BJ (cell line): ENCODE measurements around the gene B3GAT3. TPM values are rescaled to one million over a fixed set of nuclear protein-coding genes. Genes with fewer than 3 reads are reported as not detected.
"Not testable (repeated sequence)": the region's sequence is repeated elsewhere in the genome, so short reads cannot be mapped to it uniquely, and the experiment has no call there.

Source experiments
- CTCF ChIA-PET: fragments of 350-600 bp; formaldehyde crosslinking; extraction: SDS; loops from one replicate; lab custom pipeline; 2021; ENCODE audit warnings: antibody characterized with exemption, inconsistent platforms; lab: Yijun Ruan, JAX
- POLR2A ChIA-PET: fragments of 300-600 bp; sonication (Branson Sonifier 250); formaldehyde crosslinking; extraction: SDS; loops from one replicate; lab custom pipeline; 2021; ENCODE audit warnings: antibody characterized with exemption; lab: Charles Lee
- DNase-seq: peaks from one replicate; pipeline ENCODE4 v3.0.0-alpha.2; 2011; ENCODE audit warnings: low read depth
- H3K27me3 ChIP-seq: 2 replicates; pipeline ENCODE4 v1.6.0; 2011; ENCODE audit warnings: low read length; ENCODE audit not compliant: control insufficient read depth, insufficient read depth
- H3K36me3 ChIP-seq: 2 replicates; pipeline ENCODE4 v1.5.1; 2011; ENCODE audit warnings: low read length; ENCODE audit not compliant: control insufficient read depth, insufficient read depth
- H3K4me3 ChIP-seq: 2 replicates; pipeline ENCODE4 v1.5.1; 2011; ENCODE audit warnings: low read depth, mild to moderate bottlenecking, control low read depth, low read length
- polyA plus RNA-seq: library from polyadenylated mRNA; depleted of rRNA; stranded (reverse); fragments of >200 nt; gene quantifications from 2 replicates; pipeline ENCODE4 v1.2.3, GENCODE V29; 2011
- TF ChIP-seq, protein P1 (sequence below): IDR thresholded peaks from 2 replicates; pipeline ENCODE4 v1.5.1; 2011; ENCODE audit warnings: low read depth, mild to moderate bottlenecking, control low read depth, inconsistent platforms, low read length, moderate library complexity; ENCODE audit not compliant: insufficient read depth

Gene B3GAT3
- polyA plus RNA-seq, 1 experiment = 42.4 TPM

DNA sequence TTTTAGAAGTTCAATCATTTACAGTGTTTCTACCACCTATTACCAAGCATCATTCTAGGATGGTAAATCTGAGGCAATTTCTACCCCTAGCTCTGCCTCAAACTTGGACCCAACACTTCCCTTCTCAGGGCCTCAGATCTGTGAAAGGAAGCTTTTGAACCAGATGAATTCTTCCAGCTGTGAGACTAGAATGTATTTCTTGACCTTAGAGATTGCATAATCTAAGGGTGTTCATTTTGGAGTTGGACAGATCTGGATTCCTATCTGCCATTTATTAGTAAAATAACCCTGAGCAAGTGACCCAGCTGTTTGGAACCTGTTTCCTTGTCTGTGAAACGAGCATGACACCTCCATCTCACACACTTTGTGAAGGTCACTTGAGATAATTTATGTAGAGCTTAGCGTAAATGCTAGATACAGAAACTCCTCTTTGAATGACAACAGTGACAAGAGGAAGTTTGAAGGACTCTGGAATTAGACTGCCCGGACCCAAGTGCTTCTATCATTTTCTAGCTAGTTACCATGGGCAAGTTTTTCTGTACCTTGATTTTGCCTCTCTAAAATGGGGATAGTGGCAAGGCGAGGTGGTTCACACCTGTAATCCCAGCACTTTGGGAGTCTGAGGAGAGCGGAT, 35.1 kb upstream of the B3GAT3 start:
- DNase-seq = no peak
- Histone ChIP-seq H3K27me3 (no peaks in the 10 kb centered on the region), H3K36me3 (no peaks in the 10 kb centered on the region), H3K4me3 (no peak overlapping the region)
- CTCF ChIA-PET = interaction anchor here (0.8 to 1.8 kb wide), 4 partner anchors 8 to 262 kb away, joined by 3 to 4 read pairs (median 3); partner anchors contain the start of genes C11orf98 and CSKMT
- TF ChIP-seq, protein P1, sequence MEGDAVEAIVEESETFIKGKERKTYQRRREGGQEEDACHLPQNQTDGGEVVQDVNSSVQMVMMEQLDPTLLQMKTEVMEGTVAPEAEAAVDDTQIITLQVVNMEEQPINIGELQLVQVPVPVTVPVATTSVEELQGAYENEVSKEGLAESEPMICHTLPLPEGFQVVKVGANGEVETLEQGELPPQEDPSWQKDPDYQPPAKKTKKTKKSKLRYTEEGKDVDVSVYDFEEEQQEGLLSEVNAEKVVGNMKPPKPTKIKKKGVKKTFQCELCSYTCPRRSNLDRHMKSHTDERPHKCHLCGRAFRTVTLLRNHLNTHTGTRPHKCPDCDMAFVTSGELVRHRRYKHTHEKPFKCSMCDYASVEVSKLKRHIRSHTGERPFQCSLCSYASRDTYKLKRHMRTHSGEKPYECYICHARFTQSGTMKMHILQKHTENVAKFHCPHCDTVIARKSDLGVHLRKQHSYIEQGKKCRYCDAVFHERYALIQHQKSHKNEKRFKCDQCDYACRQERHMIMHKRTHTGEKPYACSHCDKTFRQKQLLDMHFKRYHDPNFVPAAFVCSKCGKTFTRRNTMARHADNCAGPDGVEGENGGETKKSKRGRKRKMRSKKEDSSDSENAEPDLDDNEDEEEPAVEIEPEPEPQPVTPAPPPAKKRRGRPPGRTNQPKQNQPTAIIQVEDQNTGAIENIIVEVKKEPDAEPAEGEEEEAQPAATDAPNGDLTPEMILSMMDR = no peak
- POLR2A ChIA-PET = interaction anchor here (0.6 kb wide), 1 partner anchor 8 kb away, joined by 3 read pairs; the partner anchor contains the start of genes C11orf98 and CSKMT

DNA sequence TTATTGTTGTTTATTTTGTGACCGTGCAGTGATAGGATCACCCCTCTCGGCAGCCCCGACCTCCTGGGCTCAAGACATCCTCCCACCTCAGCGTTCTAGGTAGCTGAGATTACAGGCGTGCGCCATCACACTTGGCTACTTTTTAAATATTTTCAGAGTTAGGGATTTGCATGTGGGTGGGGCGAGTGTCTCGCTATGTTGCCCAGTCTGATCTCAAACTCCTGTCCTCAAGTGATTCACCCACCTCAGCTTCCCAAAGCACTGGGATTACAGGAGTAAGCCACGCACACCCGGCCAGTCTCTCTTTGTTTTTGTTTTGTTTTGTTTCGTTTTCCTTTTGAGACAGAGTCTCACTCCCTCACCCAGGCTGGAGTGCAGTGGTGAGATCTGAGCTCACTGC, 32.5 kb upstream of the B3GAT3 start:
- DNase-seq = no peak
- CTCF ChIA-PET = interaction anchor here (0.5 to 1.9 kb wide), 3 partner anchors 10 to 118 kb away, joined by 3 to 4 read pairs (median 3); partner anchors contain the start of gene TUT1

DNA sequence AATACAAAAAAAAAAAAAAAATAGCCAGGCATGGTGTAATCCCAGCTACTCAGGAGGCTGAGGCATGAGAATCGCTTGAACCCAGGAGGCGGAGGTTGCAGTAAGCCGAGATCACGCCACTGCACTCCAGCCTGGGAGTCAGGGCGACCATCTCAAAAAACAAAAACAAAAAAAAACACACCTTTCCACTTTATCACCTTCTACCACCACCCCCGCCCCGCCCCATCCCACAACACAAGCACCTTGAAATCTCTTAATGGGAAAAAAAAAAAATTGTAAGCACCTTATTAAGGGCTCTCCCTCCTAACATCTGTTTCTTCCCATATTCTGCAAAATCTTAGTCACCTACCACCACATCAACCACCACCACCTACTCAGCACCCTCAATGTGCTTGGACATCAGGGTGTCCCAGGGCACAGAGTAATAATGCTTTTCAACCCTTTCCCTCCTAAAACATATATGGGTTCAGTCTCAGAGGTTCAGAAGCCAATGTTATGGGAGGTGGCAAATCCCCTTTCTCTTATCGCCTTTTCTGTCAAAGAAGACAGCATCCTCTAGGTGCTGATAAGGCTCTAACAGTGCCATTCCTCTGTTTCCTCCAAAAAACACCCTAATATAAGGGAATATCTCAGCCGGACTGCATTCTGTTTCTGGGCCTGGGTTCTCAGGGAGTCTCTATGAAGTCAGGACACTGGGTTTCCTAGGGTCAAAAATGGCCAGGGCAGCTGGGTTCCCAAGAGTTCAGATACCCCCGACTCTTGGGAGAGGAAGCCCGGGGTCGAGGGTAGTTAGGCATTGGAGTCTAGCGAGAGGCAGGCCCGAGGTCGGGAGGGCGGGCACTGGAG, 30.6 kb upstream of the B3GAT3 start:
- peaks cover 18% of the 10 kb centered on the region for H3K36me3 ChIP-seq
- POLR2A ChIA-PET = interaction anchor here (0.6 to 1.0 kb wide), 4 partner anchors 13 to 1665 kb away, joined by 4 to 10 read pairs (median 6); partner anchors contain the start of genes B3GAT3, C11orf98, CSKMT and PRDX5
- CTCF ChIA-PET = interaction anchor here (0.9 to 1.0 kb wide), 3 partner anchors 13 to 60 kb away, joined by 4 to 7 read pairs (median 5); partner anchors contain the start of genes C11orf98 and CSKMT
- peak overlapping the region; percentile 61 for H3K4me3 ChIP-seq
- TF ChIP-seq, protein P1 = no peak
- DNase-seq = no peak
- no peaks in the 10 kb centered on the region for H3K27me3 ChIP-seq

More for the DNA sequence above, 32.5 kb upstream of the B3GAT3 start:
- POLR2A ChIA-PET = no interaction called here
- TF ChIP-seq, protein P1 = no peak
- H3K4me3 ChIP-seq = no peak overlapping the region
- H3K27me3 ChIP-seq = no peaks in the 10 kb centered on the region
- H3K36me3 ChIP-seq = peaks cover 5% of the 10 kb centered on the region

DNA sequence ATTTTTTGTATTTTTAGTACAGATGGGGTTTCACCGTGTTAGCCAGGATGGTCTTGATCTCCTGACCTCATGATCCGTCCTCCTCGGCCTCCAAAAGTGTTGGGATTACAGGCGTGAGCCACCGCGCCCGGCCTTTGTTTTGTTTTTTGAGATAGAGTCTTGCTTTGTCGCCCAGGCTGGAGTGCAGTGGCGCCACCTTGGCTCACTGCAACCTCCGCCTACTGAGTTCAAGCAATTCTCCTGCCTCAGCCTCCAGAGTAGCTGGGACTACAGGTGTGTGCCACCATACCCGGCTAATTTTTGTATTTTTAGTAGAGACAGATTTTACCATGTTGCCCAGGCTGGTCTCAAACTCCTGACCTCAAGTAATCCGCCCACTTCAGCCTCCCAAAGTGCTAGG, 28.5 kb upstream of the B3GAT3 start:
- CTCF ChIA-PET, POLR2A ChIA-PET, H3K4me3 ChIP-seq, H3K27me3 ChIP-seq, DNase-seq: not testable (repeated sequence)
- H3K36me3 ChIP-seq = peaks cover 18% of the 10 kb centered on the region

DNA sequence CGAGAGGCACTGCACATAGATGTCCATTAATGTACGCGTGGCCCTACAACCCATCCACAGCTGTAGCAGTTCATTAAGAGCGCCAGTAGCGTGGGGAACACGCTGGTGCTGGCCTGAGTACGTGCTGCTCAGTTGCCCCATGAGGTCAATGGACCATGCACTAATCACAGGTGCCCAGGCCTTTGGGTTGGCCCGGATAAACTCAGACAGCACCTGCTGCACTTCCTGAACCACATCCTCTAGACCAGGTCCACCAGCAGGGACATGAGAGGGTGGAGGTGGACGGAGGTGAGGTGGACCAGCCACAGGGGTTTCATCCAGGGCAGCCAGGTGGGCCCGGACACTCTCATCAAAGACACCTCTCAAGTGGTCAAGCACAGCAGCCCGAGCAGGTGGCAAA, 27.7 kb upstream of the B3GAT3 start:
- TF ChIP-seq, protein P1 = no peak
- POLR2A ChIA-PET = no interaction called here
- no peaks in the 10 kb centered on the region for H3K27me3 ChIP-seq
- peaks cover 18% of the 10 kb centered on the region for H3K36me3 ChIP-seq
- DNase-seq = no peak
- no peak overlapping the region for H3K4me3 ChIP-seq
- CTCF ChIA-PET = interaction anchor here (1.1 to 1.8 kb wide), 3 partner anchors 15 to 255 kb away, joined by 3 to 4 read pairs (median 3); no protein-coding TSS in a partner anchor
